HEK293T (cell line): ENCODE measurements around the gene HIPK1.

Experiments used
- BHLHE40 ChIP-seq: fragments of 450-650 bp; IDR thresholded peaks from 2 replicates; pipeline ENCODE4 v1.6.1; 2016; ENCODE audit warnings: mild to moderate bottlenecking, moderate library complexity, borderline replicate concordance
- ELF4 ChIP-seq: fragments of 450-650 bp; IDR thresholded peaks from 2 replicates; pipeline ENCODE4 v1.6.1; 2017; ENCODE audit warnings: antibody characterized with exemption
- FOXA1 ChIP-seq: fragments of 450-650 bp; IDR thresholded peaks from 2 replicates; pipeline ENCODE4 v1.6.1; 2016; ENCODE audit warnings: mild to moderate bottlenecking
- NFRKB ChIP-seq: fragments of 450-650 bp; IDR thresholded peaks from 2 replicates; pipeline ENCODE4 v1.6.1; 2016; ENCODE audit warnings: mild to moderate bottlenecking, moderate library complexity
- PKNOX1 ChIP-seq: fragments of 450-650 bp; IDR thresholded peaks from 2 replicates; pipeline ENCODE4 v1.6.1; 2016
- SP1 ChIP-seq: fragments of 450-650 bp; IDR thresholded peaks from 2 replicates; pipeline ENCODE4 v1.6.1; 2017
- TARDBP ChIP-seq: fragments of 450-650 bp; IDR thresholded peaks from 2 replicates; pipeline ENCODE4 v1.6.1; 2016
- ZNF384 ChIP-seq: fragments of 450-650 bp; IDR thresholded peaks from 2 replicates; pipeline ENCODE4 v1.6.1; 2016

DNA sequence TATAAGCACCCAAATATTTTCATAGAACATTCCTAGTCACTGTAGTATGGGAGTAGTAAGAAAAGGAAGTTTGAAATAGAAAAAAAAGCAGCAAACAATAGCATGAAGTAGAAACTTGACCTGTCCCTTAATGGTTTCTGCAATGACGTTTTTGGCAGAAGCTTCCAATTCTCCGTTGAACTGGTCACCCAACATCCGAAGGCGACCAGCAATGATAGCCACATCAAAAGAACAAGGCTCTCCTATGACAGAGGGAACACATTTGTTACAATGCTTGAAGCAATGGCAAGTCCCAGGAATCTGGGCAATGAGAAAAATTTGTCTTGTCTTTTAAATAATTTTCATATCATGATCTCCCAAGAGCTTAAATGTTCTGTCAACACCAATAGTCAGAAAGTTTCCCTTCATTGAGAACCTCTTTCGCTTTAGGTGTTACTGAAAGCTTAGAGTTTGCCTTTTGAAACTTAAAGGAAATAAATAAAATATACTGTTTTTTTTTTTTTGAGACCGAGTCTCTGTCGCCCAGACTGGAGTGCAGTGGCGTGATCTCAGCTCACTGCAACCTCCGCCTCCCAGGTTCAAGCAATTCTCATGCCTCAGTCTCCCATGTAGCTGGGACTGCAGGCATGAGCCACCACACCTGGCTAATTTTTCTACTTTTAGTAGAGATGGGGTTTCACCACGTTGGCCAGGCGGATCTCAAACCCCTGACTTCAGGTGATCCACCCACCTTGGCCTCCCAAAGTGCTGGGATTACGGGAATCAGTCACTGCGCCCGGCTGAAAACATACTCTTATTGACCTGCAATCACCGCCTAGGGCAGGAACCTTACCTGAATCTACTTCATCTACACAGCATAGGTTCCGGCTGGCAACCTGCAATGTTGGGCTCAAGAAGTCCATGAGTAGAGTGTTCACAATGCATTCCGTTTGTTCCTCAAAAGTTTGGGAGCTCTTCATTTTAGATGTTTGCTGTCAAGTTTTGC, 42.4 kb upstream of the HIPK1 start:
- TF ChIP-seq PKNOX1 (no peak), FOXA1 (no peak), SP1 (no peak), ELF4 (no peak), TARDBP (no peak), BHLHE40 (no peak), NFRKB (no peak), ZNF384 (no peak)
